Right renal cortex interstitium (tissue), 3 donors: ENCODE measurements around the gene OGFOD1. TPM values are rescaled to one million over a fixed set of nuclear protein-coding genes. Genes with fewer than 3 reads are reported as not detected.

Experiments
- DNase-seq, 3 donors: peaks; one replicate each; pipeline ENCODE4 v3.0.0-alpha.2; 2013; ENCODE audit warnings: low read depth in 3 of 3, low spot score in 2 of 3
- polyA plus RNA-seq, 3 donors: library from polyadenylated mRNA; unstranded; fragments of 120-200 nt; gene quantifications; one replicate each; pipeline ENCODE4 v1.2.1, GENCODE V29; 2013; ENCODE audit not compliant: insufficient read length in 3 of 3

The OGFOD1 gene
- polyA plus RNA-seq = 10 to 100 TPM; 36.2 to 38.5 (median 36.3) TPM

DNA sequence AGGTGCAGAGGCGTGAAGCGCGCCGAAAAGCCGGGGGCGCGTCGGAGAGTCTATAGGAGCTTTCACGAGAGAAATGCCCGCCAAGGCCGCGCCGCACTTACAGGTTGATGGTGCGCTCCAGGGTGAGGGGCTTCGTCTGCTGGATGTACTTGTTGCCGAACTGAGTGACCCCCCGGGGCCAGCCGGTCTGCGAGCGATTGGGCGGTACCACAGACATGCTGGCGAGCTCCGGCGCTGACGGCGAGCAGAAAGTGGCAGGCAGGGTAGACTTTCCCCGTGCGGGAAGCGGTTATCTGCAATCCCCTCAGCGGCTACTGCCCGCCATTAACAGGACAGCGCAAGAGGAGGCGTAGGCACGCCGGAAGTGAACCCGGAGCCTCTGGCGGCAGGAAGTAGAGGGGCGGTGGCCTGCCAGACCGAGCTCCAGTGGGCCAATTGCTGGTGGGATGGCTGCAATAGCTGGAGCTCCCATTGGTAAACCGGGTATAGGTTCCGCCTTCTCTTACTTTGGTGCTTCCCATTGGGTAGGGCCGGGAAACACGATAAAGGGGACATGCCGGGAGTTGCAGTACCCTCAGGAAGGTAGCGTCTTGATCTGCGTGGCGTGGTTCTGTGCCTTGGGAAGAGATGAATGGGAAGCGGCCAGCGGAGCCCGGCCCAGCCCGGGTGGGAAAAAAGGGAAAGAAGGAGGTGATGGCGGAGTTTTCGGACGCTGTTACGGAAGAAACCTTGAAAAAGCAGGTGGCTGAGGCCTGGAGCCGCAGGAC is at the start of gene OGFOD1, which contains the start of gene NUDT21:
Gene OGFOD1 (plus strand): TSS at position 569 of the 767 bp plus-strand sequence. CDS start 59 bp downstream, at position 628.
Gene NUDT21 (minus strand): TSS at position 347 of the 767 bp plus-strand sequence. CDS start 130 bp downstream, at position 217.
- peak; percentile 91 to 93 (median 93) for DNase-seq

DNA sequence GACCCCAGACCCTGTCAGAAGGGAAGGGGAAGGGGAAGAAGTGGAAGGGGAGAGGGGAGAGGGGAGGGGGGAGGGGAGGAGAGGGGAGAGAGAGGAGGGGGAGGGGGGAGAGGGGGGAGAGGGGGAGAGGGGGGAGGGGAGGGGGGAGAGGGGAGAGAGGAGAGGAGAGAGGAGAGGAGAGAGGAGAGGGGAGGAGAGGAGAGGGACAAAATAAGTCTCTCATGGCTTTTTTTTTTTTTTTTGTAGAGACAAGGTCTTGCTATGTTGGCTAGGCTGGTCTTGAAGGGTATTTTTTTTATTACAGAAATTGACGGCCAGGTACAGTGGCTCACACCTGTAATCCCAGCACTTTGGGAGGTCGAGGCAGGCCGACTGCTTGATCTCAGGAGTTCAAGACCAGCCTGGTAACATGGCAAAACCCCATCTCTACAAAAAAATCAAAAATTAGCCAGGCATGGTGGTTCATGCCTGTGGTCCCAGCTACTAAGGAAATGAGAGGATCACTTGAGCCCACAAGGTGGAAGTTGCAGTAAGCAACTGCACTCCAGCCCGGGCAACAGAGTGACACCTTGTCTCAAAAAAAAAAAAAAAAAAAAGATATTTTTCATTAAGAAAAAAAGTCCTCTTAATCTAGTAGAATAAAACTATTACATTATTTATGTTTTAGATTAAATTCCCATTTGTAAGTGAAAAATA is 45.2 kb upstream of the OGFOD1 start:
- no peak for DNase-seq

GRCh38 chr16:56408379-56409098 is 42.8 kb upstream of the OGFOD1 start:
- no peak for DNase-seq

- DNase-seq = no peak
Observed at GRCh38 chr16:56409195-56409594, 42.2 kb upstream of the OGFOD1 start.

GRCh38 chr16:56411123-56411522 is 40.2 kb upstream of the OGFOD1 start:
- DNase-seq = no peak

DNA sequence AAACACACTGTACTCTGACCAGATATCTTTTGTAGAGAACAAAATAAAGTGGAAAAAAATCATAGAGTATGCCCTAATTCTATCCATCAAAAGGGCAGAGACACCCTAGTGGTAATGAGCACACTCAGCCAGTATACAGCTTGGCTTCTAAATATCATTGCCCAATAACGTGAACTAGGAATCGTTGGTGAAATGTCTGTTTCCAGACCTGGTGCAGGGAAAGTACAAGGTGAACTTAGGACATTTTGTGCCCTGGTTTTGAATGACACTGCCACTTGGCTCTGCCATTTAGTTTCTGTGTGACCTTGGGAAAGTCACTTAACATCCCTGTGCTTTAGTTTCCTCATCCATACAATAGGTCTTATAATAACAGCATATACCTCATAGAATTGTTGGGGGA is 39.7 kb upstream of the OGFOD1 start:
- DNase-seq = no peak

- DNase-seq = no peak
Observed at GRCh38 chr16:56413381-56413780, 38.0 kb upstream of the OGFOD1 start.

- no peak for DNase-seq
Observed at GRCh38 chr16:56414366-56414765, 37.0 kb upstream of the OGFOD1 start.

GRCh38 chr16:56415875-56416274 is 35.5 kb upstream of the OGFOD1 start:
- DNase-seq = no peak

DNA sequence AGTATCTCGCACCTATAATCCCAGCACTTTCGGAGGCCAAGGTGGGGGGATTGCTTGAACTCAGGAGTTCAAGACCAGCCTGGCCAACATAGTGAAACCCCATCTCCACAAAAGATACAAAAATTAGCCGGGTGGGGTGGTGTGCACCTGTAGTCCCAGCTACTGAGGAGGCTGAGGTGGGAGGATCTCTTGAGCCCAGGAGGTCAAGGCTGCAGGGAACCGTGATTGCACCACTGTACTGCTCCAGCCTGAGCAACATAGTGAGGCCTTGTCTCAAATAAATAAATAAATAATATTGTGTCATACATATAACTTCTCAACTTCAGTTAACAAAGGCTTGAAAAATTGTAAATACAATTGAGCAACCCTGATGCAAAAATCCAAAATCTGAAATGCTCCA is 34.2 kb upstream of the OGFOD1 start:
- no peak for DNase-seq

GRCh38 chr16:56419740-56420548 is 31.4 kb upstream of the OGFOD1 start:
- no peak for DNase-seq

GRCh38 chr16:56420613-56421012 is 30.7 kb upstream of the OGFOD1 start:
- no peak for DNase-seq

DNA sequence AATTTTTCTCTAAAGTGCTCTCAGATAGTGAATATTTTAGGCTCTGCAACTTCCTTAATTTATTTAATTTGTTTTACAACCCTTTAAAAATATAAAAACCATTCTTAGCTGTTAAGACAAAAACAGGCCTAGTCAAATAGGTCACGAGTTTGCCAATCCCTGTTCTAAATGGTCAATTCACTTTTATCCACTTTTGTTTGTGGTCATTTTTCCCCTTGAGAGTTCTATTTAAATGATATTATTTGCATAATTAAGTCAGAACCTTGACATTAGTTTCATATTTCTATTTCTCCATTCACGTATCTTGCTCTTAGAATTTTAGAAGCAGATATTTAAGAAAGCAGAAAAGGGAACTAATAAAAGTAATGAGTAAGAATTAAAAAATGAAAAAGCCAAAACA is 30.0 kb upstream of the OGFOD1 start:
- no peak for DNase-seq

DNA sequence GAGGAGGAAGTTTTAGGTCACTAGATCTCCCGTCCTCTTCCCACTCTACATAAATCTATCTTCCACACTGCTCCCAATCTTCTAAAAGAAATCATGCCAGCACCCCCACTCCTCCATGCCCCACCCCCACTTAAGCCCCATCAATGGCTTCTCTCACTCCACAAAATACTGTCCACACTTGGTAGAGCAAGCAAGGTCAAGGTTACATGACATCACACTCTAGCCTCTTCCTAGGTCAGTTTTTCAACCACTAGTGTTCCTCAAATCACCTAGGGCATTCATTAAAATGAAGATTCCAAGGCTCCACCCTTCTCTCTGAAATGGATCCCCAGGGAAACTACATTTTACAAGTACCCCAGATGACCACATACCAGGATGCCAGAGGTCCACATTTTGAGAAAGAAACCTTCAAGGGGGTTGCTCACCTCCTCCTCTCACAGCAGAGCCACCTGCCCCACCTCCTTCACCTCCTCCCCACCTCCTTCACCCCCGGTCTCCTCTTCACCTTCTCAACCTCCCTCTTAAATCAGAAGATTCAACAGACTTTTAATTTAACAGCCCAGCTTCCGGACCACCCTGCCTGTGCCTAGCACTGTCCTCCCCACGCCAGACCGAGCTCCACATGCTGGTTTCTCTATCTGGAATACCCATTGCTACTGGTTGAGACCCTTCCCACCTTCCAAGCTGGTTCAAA is 29.2 kb upstream of the OGFOD1 start:
- DNase-seq = no peak

GRCh38 chr16:56422896-56423441 is 28.4 kb upstream of the OGFOD1 start:
- no peak for DNase-seq

- DNase-seq = peak in 1 of 3 donors; percentile 7
Observed at GRCh38 chr16:56423584-56424403, 27.6 kb upstream of the OGFOD1 start.

- DNase-seq = peak in 2 of 3 donors; percentile 5 to 10
Observed at GRCh38 chr16:56424404-56424764, 27.0 kb upstream of the OGFOD1 start.

- peak in 2 of 3 donors; percentile 18 to 21 for DNase-seq
Observed at GRCh38 chr16:56424791-56425438, 26.4 kb upstream of the OGFOD1 start.
